ENCODE results near the gene ZNF576.
"Not testable (repeated sequence)": the region's sequence is repeated elsewhere in the genome, so short reads cannot be mapped to it uniquely, and the experiment has no call there.

Gene ZNF576

GRCh38 chr19:43628646-43629326 is 32.4 kb downstream of the ZNF576 start:
- no peak for DNase-seq

GRCh38 chr19:43631491-43631890 is 35.1 kb downstream of the ZNF576 start:
- DNase-seq, result no peak

- no peak for DNase-seq
These were observed 37.1 kb downstream of the ZNF576 start for GRCh38 chr19:43633520-43633919.

GRCh38 chr19:43634068-43634467 is 37.7 kb downstream of the ZNF576 start:
- DNase-seq, result no peak

GRCh38 chr19:43634506-43634871 is 38.1 kb downstream of the ZNF576 start:
- no peak for DNase-seq

GRCh38 chr19:43634872-43635560 is 38.6 kb downstream of the ZNF576 start:
- DNase-seq, result no peak

GRCh38 chr19:43635561-43635940 is 39.2 kb downstream of the ZNF576 start:
- DNase-seq, result not testable (repeated sequence)

GRCh38 chr19:43636121-43636683 is 39.8 kb downstream of the ZNF576 start:
- no peak for DNase-seq

GRCh38 chr19:43638214-43638994 is 42.0 kb downstream of the ZNF576 start:
- no peak for DNase-seq

GRCh38 chr19:43638995-43639518 is 42.7 kb downstream of the ZNF576 start:
- DNase-seq, result no peak

- DNase-seq, result no peak
These were observed 43.4 kb downstream of the ZNF576 start, which contains the start of gene CADM4 for GRCh38 chr19:43639519-43640423. CADM4 (minus strand) TSS chr19:43639850; CDS start chr19:43639790, 60 bp downstream.

- DNase-seq, result no peak
These were observed 44.0 kb downstream of the ZNF576 start for GRCh38 chr19:43640424-43640757.

GRCh38 chr19:43641333-43641732 is 44.9 kb downstream of the ZNF576 start:
- no peak for DNase-seq

- DNase-seq, result no peak
These were observed 46.1 kb downstream of the ZNF576 start for GRCh38 chr19:43642531-43642930.

- DNase-seq, result no peak
These were observed 46.9 kb downstream of the ZNF576 start for GRCh38 chr19:43643326-43643725.

- no peak for DNase-seq
These were observed 47.8 kb downstream of the ZNF576 start for GRCh38 chr19:43644181-43644580.

- no peak for DNase-seq
These were observed 52.2 kb downstream of the ZNF576 start for GRCh38 chr19:43648633-43649032.

GRCh38 chr19:43649514-43649913 is 53.1 kb downstream of the ZNF576 start:
- DNase-seq, result no peak

- DNase-seq, result not testable (repeated sequence)
These were observed 53.9 kb downstream of the ZNF576 start for GRCh38 chr19:43650276-43650675.
